ENCODE results near the gene ARHGAP30. TPM values are rescaled to one million over a fixed set of nuclear protein-coding genes. Genes with fewer than 3 reads are reported as not detected.
A peak's percentile ranks its signal among the peaks of the same experiment; 100 is the strongest.

Gene ARHGAP30
- total RNA-seq, 2 donors from 2014 or later: 0.07 to 0.13 TPM

- H3K27me3 ChIP-seq (ENCODE audit: control insufficient read depth, insufficient read depth, low read length, poor library complexity, severe bottlenecking): no peaks in the 10 kb centered on the region
- TF ChIP-seq CTCF (conservative IDR thresholded peaks at IDR 0.05): no peak
- Mint-ChIP-seq H3K36me3 (ENCODE audit: low read depth) (no peaks in the 10 kb centered on the region), H3K4me3 (no peak overlapping the region), H3K9me3 (no peaks in the 10 kb centered on the region), H3K4me1 (peaks cover 23% of the 10 kb centered on the region), H3K27ac (no peak overlapping the region), H3K27me3 (ENCODE audit: insufficient read depth) (peaks cover 3% of the 10 kb centered on the region)
- H3K9ac ChIP-seq (ENCODE audit: extremely low read depth, low read length, poor library complexity, severe bottlenecking): no peak overlapping the region
- no peaks in the 10 kb centered on the region for H3K36me3 ChIP-seq (ENCODE audit: control insufficient read depth, insufficient read depth, low read length)
- H3K4me1 ChIP-seq (ENCODE audit: control insufficient read depth, insufficient read depth, low read length): peaks cover 6% of the 10 kb centered on the region
- WGBS, 2 experiments (ENCODE audit: insufficient coverage in 1 of 2, insufficient read length in 1 of 2): 72 to 84% methylated on average over 5 of the region's 5 CpGs
- H3K27ac ChIP-seq (ENCODE audit: low read depth, low read length): peak overlapping the region; percentile 67
- H3K9me3 ChIP-seq (ENCODE audit: control insufficient read depth, low read length): no peaks in the 10 kb centered on the region
- no peak for DNase-seq
- no peak overlapping the region for H3K4me3 ChIP-seq (ENCODE audit: low read length)
Measured at GRCh38 chr1:161080441-161081405, 11.0 kb upstream of the ARHGAP30 start.

- H3K27ac Mint-ChIP-seq: no peak overlapping the region
- WGBS, 2 experiments (ENCODE audit: insufficient coverage in 1 of 2, insufficient read length in 1 of 2): 92 to 93% methylated on average over 35 to 41 of the region's 41 CpGs
Measured at GRCh38 chr1:161079436-161080110, 9.9 kb upstream of the ARHGAP30 start.

More at GRCh38 chr1:161079436-161080110, 9.9 kb upstream of the ARHGAP30 start:
- TF ChIP-seq CTCF (conservative IDR thresholded peaks at IDR 0.05): peak; percentile 40
- Histone ChIP-seq H3K9ac (ENCODE audit: extremely low read depth, low read length, poor library complexity, severe bottlenecking) (no peak overlapping the region), H3K27me3 (ENCODE audit: control insufficient read depth, insufficient read depth, low read length, poor library complexity, severe bottlenecking) (no peaks in the 10 kb centered on the region), H3K4me1 (ENCODE audit: control insufficient read depth, insufficient read depth, low read length) (no peaks in the 10 kb centered on the region), H3K9me3 (ENCODE audit: control insufficient read depth, low read length) (no peaks in the 10 kb centered on the region), H3K4me3 (ENCODE audit: low read length) (no peak overlapping the region), H3K36me3 (ENCODE audit: control insufficient read depth, insufficient read depth, low read length) (no peaks in the 10 kb centered on the region), H3K27ac (ENCODE audit: low read depth, low read length) (no peak overlapping the region)
- Mint-ChIP-seq H3K27me3 (ENCODE audit: insufficient read depth) (peaks cover 3% of the 10 kb centered on the region), H3K4me3 (no peak overlapping the region), H3K4me1 (peaks cover 12% of the 10 kb centered on the region), H3K36me3 (ENCODE audit: low read depth) (no peaks in the 10 kb centered on the region), H3K9me3 (no peaks in the 10 kb centered on the region)
- no peak for DNase-seq
